ENCODE results near the gene C6orf136. TPM values are rescaled to one million over a fixed set of nuclear protein-coding genes. Genes with fewer than 3 reads are reported as not detected.

The C6orf136 gene
- total RNA-seq (2011; cell fraction: chromatin; rRNA removed; ENCODE audit: low replicate concordance), result 52.8 and 100 TPM in 2 replicates
- 71.3 and 77.0 TPM in 2 replicates for total RNA-seq (2011; cell fraction: nucleolus; rRNA removed)
- 61.3 and 61.8 TPM in 2 replicates for total RNA-seq (2011; cell fraction: nucleoplasm; rRNA removed)
- total RNA-seq (2014; rRNA removed), result 16.9 and 26.8 TPM in 2 replicates
- 14.1 and 14.5 TPM in 2 replicates for total RNA-seq (2014; rRNA removed; fragmentation: Illumina TruSeq; extraction: Trizol)
- total RNA-seq (2015; rRNA removed; fragmentation: Illumina TruSeq; extraction: Trizol), result 15.6 and 19.0 TPM in 2 replicates
- total RNA-seq (2021), result 55.0 and 63.1 TPM in 2 replicates
- polyA plus RNA-seq (2011; rRNA removed), result 16.2 and 35.4 TPM in 2 replicates
- polyA plus RNA-seq (2011; cell fraction: cytosol; rRNA removed), result 35.9 and 43.4 TPM in 2 replicates
- polyA plus RNA-seq (2011; cell fraction: nucleus; rRNA removed), result 124 and 164 TPM in 2 replicates
- polyA plus RNA-seq (2012), result 46.4 and 46.8 TPM in 2 replicates
- 50.3 and 54.6 TPM in 2 replicates for polyA plus RNA-seq (2014; fragmentation: Illumina TruSeq; extraction: Trizol)
- polyA plus RNA-seq (2014; fragmentation: Nextera tagmentation; extraction: Ambion mirVana), result 10 to 100 TPM; 18.4 to 18.5 TPM
- polyA plus RNA-seq (2014; rRNA removed), result 34.7 and 43.6 TPM in 2 replicates
- polyA minus RNA-seq (2011; rRNA and poly(A)+ RNA removed), result 15.3 and 18.6 TPM in 2 replicates
- polyA minus RNA-seq (2011; cell fraction: cytosol; rRNA and poly(A)+ RNA removed), result 17.3 and 23.6 TPM in 2 replicates
- 16.6 and 27.5 TPM in 2 replicates for polyA minus RNA-seq (2011; cell fraction: nucleus; rRNA and poly(A)+ RNA removed)
- percentile 84 among the genes with signal in this experiment for Bru-seq, nascent RNA
- percentile 83 among the genes with signal in this experiment for BruChase-seq, experiment 1, labeled RNA remaining after a 2-hour chase
- percentile 90 among the genes with signal in this experiment for BruChase-seq, experiment 2, labeled RNA remaining after a 6-hour chase
- long read RNA-seq, experiment 1, transcript C6orf136-203 (6 exons, 1,402 nt), result major isoform, 19 of 79 reads
- long read RNA-seq, experiment 1, partial matches to known transcripts, result 46 of 79 reads
- long read RNA-seq, experiment 1, other reads (novel, unspliced or antisense), result 10 of 79 reads
- long read RNA-seq, experiment 2, transcript C6orf136-203 (6 exons, 1,402 nt), result major isoform, 42 of 66 reads
- long read RNA-seq, experiment 2, transcript C6orf136-201 (6 exons, 1,978 nt), result minor isoform, 5 of 66 reads
- long read RNA-seq, experiment 2, partial matches to known transcripts, result 8 of 66 reads
- long read RNA-seq, experiment 2, other reads (novel, unspliced or antisense), result 11 of 66 reads
- long read RNA-seq, experiment 3, transcript C6orf136-203 (6 exons, 1,402 nt), result major isoform, 14 of 26 reads
- long read RNA-seq, experiment 3, partial matches to known transcripts, result 6 of 26 reads
- long read RNA-seq, experiment 3, other reads (novel, unspliced or antisense), result 2 of 26 reads

- DNase-seq (ENCODE audit: extremely low read depth in 1 of 4, low spot score in 3 of 4) (peak; percentile 95 to 99 (median 98)), ATAC-seq (peak; percentile 87), FAIRE-seq (peak; percentile 81)
- peaks cover 44% of the 10 kb centered on the region for H3K79me2 ChIP-seq (ENCODE audit: control insufficient read depth, insufficient read depth, low read length)
- TSS peak; percentile 67 for BruUV-seq (replicated peaks)
- H3K4me3 ChIP-seq, result peak within 1 kb of the TSS; percentile 68
- peak within 1 kb of the TSS; percentile 75 to 99 for H3K9ac ChIP-seq (ENCODE audit: insufficient read depth in 1 of 2, low read depth in 2 of 2, low read length in 2 of 2)
- H3K9me1 ChIP-seq (ENCODE audit: control insufficient read depth, insufficient read depth, low read length), result no peaks in the 10 kb centered on the region
- no peaks in the 10 kb centered on the region for H3K9me3 ChIP-seq (replicated peaks; ENCODE audit: control insufficient read depth, insufficient read depth, low read depth, low read length)
- H3K27ac ChIP-seq (ENCODE audit: extremely low read depth, low read depth, low read length), result peak within 1 kb of the TSS; percentile 83
- H3K36me3 ChIP-seq (ENCODE audit: control insufficient read depth, insufficient read depth, low read length), result peaks cover 30% of the 10 kb centered on the region
- 2% methylated on average over 23 of the region's 37 CpGs for WGBS (ENCODE audit: insufficient coverage, low coverage, missing lambda C conversion rate)
- ChIA-PET POLR2A (interaction anchor here (0.5 to 3.9 kb wide), 13 partner anchors 10 to 796 kb away, joined by 3 to 46 read pairs (median 5); partner anchors contain the start of genes MDC1 and MRPS18B), CTCF (ENCODE audit: low intra/inter-chr PET ratio) (interaction anchor here (0.6 kb wide), 1 partner anchor 114 kb away, joined by 5 read pairs; no protein-coding TSS in a partner anchor)
- H2AFZ ChIP-seq (ENCODE audit: low read depth, low read length), result peak within 1 kb of the TSS; percentile 90
- no peaks in the 10 kb centered on the region for H4K20me1 ChIP-seq (replicated peaks; ENCODE audit: control insufficient read depth, insufficient read depth, low read length)
- intact Hi-C loops (cut with micrococcal nuclease), result loop anchor here (2.0 kb wide), 1 partner anchor 30 kb away; the partner anchor contains the start of genes MRPS18B and PPP1R10
- in situ Hi-C loops (cut with MboI), result no loop called here
- peak within 1 kb of the TSS; percentile 97 for H3K4me2 ChIP-seq (ENCODE audit: insufficient read depth, low read length)
- peaks cover 15 to 29% of the 10 kb centered on the region in 2 experiments for H3K4me1 ChIP-seq (replicated peaks in 1 of 2; ENCODE audit: control insufficient read depth in 2 of 2, insufficient read depth in 2 of 2, low read length in 2 of 2)
- no peaks in the 10 kb centered on the region for H3K27me3 ChIP-seq (ENCODE audit: control insufficient read depth in 2 of 2, insufficient read depth in 2 of 2, low read length in 2 of 2)
- 0 out of 6 replicates have a peak, but pooled peaks of 1 of the 3 experiments have one; percentile 17 for TF ChIP-seq ZBTB11 (CRISPR knock-in tag; IDR thresholded peaks at IDR 0.05)
- peak in 1 of 2 experiments; percentile 10; a peak in 1 of 4 replicates for TF ChIP-seq TBL1XR1 (IDR thresholded peaks at IDR 0.05; ENCODE audit: low read length in 2 of 2)
- TF ChIP-seq, protein P1, sequence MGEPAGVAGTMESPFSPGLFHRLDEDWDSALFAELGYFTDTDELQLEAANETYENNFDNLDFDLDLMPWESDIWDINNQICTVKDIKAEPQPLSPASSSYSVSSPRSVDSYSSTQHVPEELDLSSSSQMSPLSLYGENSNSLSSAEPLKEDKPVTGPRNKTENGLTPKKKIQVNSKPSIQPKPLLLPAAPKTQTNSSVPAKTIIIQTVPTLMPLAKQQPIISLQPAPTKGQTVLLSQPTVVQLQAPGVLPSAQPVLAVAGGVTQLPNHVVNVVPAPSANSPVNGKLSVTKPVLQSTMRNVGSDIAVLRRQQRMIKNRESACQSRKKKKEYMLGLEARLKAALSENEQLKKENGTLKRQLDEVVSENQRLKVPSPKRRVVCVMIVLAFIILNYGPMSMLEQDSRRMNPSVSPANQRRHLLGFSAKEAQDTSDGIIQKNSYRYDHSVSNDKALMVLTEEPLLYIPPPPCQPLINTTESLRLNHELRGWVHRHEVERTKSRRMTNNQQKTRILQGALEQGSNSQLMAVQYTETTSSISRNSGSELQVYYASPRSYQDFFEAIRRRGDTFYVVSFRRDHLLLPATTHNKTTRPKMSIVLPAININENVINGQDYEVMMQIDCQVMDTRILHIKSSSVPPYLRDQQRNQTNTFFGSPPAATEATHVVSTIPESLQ (CRISPR knock-in tag; IDR thresholded peaks at IDR 0.05), result 0 out of 2 replicates have a peak, but pooled peaks have one; percentile 84
- peak; percentile 57 for TF ChIP-seq POLR2B (IDR thresholded peaks at IDR 0.05; ENCODE audit: low read depth, partially characterized antibody)
- no peak; the same call in 1 of the 2 replicates for TF ChIP-seq RUNX1 (IDR thresholded peaks at IDR 0.05; ENCODE audit: low read depth)
- no peak for TF ChIP-seq RFX7 (CRISPR knock-in tag; IDR thresholded peaks at IDR 0.05)
- 0 out of 4 replicates have a peak, but pooled peaks of 1 of the 2 experiments have one; percentile 25 for TF ChIP-seq NONO (IDR thresholded peaks at IDR 0.05; ENCODE audit: low read depth in 2 of 2, low read length in 1 of 2)
Observed at GRCh38 chr6:30646450-30647241, at the start of gene C6orf136. C6orf136 (plus strand) TSS chr6:30647133; CDS start chr6:30647232, 99 bp downstream.

Measured in K562 (cell line).